AG10803 (cell line): ENCODE results near the gene GTF2E1.

Source experiments
- DNase-seq: peaks from one replicate; pipeline ENCODE4 v3.0.0; 2010; ENCODE audit warnings: low read depth
- H3K4me3 ChIP-seq: 2 replicates; pipeline ENCODE4 v1.5.1; 2011; ENCODE audit warnings: mild to moderate bottlenecking, low read length, control low read depth
- TF ChIP-seq, protein P1 (sequence below): conservative IDR thresholded peaks from 2 replicates; pipeline ENCODE4 v1.5.1; 2011; ENCODE audit warnings: mild to moderate bottlenecking, low read length, control low read depth, inconsistent platforms

The GTF2E1 gene

DNA sequence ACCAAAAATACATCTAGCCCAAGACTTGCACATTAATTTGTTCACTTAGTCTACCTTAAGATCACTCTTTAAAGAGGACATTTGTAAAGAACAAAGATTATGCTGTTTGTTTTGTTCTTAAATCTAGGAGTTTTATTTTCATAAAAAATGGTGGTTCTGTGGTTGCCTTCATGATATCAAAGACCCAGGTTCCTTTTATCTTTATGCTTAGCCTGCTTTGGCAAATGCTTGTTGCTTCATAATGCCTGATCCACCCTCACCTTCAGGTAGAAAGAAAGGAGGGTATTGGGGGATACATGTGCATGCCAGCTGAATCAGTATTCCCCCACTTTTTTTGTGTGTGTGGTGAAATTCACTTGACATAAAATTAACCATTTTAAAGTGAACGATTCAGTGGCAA, 48.5 kb downstream of the GTF2E1 start:
- no peak overlapping the region for H3K4me3 ChIP-seq
- TF ChIP-seq, protein P1, sequence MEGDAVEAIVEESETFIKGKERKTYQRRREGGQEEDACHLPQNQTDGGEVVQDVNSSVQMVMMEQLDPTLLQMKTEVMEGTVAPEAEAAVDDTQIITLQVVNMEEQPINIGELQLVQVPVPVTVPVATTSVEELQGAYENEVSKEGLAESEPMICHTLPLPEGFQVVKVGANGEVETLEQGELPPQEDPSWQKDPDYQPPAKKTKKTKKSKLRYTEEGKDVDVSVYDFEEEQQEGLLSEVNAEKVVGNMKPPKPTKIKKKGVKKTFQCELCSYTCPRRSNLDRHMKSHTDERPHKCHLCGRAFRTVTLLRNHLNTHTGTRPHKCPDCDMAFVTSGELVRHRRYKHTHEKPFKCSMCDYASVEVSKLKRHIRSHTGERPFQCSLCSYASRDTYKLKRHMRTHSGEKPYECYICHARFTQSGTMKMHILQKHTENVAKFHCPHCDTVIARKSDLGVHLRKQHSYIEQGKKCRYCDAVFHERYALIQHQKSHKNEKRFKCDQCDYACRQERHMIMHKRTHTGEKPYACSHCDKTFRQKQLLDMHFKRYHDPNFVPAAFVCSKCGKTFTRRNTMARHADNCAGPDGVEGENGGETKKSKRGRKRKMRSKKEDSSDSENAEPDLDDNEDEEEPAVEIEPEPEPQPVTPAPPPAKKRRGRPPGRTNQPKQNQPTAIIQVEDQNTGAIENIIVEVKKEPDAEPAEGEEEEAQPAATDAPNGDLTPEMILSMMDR: no peak
- no peak for DNase-seq

DNA sequence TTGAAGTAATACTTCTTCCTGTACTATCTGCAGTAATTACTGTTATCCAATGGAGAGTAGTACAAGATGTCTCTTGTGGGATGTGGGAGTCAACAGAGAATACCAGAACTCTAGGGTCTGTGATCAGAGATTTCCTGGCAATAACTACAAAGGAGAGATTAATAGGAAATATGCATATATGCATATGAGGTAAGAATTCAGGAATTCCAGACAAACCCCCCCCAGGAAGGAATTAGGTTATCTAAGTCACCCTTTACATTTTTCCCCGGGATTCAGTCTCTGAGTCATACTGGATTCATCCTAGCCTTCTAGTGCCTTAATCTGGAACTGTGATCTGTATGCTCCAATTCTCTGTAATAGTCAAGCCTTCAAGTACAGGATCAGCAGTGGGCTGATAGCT, 49.4 kb downstream of the GTF2E1 start:
- TF ChIP-seq, protein P1: peak; percentile 24; the same call in 1 of the 2 replicates
- H3K4me3 ChIP-seq: no peak overlapping the region
- peak; percentile 51 for DNase-seq

DNA sequence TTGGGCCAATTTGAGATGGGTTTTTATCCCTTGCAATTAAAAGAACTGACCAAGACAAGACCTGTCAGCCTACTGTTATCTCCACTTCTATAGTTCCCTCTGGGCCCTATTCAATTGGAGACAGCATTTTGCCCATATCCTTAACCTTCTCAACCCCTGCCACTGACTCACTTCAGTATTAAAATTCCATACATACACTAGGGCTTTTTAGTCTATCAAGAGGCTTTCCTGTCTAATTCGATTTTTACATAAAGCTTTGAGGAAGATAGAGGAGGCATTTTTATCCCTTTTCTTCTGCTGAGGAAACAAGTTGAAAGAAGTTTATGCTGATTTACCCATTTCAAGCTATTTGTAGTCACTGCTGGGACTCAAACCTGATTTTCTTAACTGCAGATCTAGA, 51.1 kb downstream of the GTF2E1 start:
- no peak for DNase-seq
- TF ChIP-seq, protein P1: no peak
- H3K4me3 ChIP-seq: no peak overlapping the region

DNA sequence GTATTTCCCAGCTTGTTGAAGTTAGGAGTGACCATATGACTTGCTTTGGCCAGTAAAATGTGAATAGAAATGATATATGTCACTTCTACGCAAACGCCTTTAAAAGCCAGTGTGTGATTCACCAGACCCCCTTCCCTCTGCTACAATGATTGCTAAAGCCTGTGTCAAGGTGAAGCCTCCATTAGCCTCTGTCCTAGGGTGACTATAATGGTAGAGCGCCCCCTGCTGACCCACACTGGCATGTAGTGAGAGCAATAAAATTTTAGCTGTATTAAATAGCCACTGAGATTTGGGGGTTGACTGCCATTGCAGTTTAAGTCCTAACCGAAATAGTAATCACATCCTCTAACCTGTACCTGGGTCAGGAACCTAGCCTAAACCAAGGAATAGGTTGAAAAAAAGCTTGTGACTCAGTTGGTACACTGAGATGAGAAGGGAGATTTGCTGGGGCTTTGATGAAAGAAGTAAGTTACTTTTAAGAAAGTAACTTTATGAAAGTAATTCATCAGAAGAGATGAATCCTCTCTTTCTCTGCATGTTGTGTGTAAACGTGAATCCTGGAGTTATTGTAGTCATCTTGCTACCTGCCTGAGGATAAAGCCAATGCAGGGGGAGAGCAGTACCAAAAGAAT, 52.6 kb downstream of the GTF2E1 start:
- DNase-seq: peak; percentile 72
- H3K4me3 ChIP-seq: no peak overlapping the region
- TF ChIP-seq, protein P1: peak; percentile 87

DNA sequence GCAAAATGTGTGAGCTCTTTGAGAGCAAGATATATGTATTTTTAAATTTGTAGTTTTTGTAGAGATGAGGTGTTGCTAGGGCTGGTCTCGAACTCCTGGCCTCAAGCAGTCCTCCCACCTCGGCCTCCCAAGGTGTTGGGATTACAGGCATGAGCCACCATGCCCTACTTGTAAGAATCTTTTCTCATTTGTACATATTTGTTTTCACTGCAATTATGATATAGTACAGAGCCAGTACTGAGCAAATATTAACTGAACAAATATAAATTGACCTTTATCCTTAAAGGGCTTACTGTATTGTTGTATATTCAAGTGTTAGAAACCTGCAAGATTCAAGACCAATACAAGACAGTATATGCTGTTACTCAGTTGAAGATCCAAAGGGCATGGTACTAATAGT, 53.4 kb downstream of the GTF2E1 start:
- TF ChIP-seq, protein P1: no peak
- no peak overlapping the region for H3K4me3 ChIP-seq
- no peak for DNase-seq

DNA sequence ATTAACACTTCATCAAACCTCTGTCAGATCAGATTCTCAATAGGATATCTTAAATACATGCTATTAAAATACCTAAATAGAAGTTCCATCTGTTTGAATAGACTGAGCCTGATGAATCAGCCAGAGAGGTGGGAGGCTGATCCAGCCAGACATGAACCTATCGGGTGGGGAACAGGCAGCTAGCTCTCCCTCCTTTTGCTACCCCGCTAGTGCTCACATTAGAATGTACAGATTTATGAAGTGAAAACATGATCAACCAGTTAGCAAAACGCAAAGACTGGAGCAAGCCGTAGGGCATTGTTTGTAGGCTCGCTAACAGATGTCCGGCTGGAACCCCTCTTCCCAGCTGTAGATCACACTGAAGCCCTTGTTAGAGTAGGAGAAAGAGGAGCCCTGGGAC, 54.4 kb downstream of the GTF2E1 start:
- TF ChIP-seq, protein P1: no peak
- DNase-seq: no peak

DNA sequence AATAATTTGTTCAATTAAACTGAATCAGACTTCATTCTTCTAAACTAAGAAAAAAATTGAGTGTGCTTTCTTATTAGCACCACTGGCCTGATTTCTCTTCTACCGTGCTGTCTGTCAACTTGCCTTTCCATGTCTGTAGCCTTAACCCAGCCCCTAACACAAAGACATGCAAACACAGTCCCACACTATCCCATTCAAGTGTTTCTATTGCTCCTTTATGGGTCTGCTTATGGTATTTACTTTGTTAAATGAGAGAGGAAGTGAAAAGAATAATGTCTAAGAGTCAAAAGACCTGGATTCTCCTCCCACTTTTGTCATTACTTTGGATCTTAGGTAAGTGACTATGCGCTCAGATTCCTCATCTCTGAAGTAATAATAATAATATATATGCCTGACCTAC, 55.3 kb downstream of the GTF2E1 start:
- no peak for DNase-seq
- TF ChIP-seq, protein P1: no peak
- H3K4me3 ChIP-seq: no peak overlapping the region

More for the DNA sequence above, 54.4 kb downstream of the GTF2E1 start:
- no peak overlapping the region for H3K4me3 ChIP-seq
